DMS53 treated with DMSO at 0.1 percent for 48 hours (cell line): ENCODE measurements around the gene HNRNPK.
A peak's percentile ranks its signal among the peaks of the same experiment; 100 is the strongest.

Source experiments
- DNase-seq: peaks from one replicate; lab custom pipeline; 2025; ENCODE audit not compliant: unreplicated experiment; lab: John Stamatoyannopoulos, UW

Gene HNRNPK

DNA sequence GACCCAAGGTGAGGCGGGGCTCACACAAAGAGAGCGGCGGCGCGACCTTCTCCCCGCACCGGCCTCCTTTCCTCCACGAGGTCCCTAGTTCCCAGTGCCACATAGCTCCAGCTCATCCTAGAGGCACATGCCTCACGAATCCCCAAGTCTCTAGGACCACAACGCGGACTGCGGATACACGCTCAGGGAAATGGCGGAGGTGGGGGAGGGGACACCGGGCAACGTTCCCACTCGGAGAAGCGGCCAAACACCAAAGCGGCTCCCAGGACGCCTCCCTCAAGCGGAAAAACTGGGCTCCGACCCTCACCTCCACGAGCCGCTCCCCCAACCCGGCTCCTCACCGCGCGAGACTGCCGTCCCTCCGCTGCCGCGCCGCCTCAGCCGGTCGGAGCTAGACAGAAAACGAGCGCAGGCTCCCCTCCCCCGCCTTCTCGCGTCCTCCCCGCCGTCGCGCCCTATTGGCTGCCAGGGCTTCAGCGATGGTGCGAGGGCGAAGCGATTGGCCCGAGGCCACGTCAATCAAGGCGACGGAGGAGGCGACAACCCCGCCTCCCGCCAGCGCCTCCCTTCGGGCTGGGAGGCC lies at the start of gene HNRNPK:
Gene HNRNPK, minus strand, starts transcription at position 404 of the 583 bp plus-strand sequence. CDS start 1,963 bp downstream, outside the sequence.
- DNase-seq, result peak; percentile 87

DNA sequence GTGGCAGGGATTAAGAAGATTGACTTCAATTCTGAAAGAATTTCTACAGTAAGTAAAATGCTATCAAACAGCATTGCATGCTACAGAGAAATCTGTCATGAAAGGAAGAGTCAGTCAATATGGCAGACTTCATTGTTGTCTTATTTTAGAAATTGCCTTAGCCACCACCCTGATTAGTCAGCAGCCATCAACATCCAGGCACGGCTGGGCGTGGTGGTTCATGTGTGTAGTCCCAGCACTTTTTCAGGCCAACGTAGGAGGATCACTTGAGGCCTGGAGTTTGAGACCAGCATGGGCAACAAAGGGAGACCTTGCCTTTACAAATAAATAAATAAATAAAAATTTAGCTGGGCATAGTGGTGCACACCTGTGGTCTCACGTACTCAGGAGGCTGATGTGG lies 47.2 kb upstream of the HNRNPK start:
- no peak for DNase-seq

- no peak for DNase-seq
Measured at GRCh38 chr9:84024041-84024575, 44.1 kb upstream of the HNRNPK start.

GRCh38 chr9:84007662-84008061 lies 27.6 kb upstream of the HNRNPK start:
- DNase-seq, result no peak

DNA sequence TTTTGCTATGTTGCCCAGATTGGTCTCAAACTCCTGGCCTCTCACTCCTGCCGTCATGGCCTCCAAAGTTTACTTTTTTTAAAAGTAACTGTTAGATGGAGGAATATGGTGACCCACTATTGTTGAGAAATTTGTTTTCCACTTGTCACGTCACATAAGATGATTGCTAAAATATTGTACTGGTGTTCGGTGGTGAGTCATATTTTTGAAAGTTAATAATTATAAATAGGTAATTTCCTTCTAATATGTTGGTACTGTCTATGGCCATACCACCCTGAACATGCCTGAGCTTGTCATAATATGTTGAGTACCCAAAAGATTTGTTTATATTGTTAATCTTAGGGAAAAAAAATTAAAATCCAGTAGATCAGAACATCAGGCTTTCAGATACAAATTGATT lies 23.2 kb upstream of the HNRNPK start:
- DNase-seq, result no peak

DNA sequence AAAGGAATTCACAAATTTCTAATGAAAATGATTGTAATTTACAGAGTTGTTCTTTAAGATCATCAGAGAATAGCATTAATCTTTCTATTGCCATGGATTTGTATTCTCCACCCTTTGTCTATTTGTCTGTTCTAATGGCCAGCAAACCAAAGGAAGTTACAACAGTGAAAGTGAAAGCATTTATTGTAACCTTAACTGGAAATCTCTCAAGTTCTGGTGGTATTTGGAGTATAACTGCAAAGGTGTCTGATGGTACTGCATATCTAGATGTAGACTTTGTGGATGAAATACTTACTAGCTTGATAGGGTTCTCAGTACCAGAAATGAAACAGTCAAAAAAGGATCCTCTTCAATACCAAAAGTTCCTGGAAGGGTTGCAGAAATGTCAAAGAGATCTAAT lies 22.3 kb upstream of the HNRNPK start:
- DNase-seq, result no peak

DNA sequence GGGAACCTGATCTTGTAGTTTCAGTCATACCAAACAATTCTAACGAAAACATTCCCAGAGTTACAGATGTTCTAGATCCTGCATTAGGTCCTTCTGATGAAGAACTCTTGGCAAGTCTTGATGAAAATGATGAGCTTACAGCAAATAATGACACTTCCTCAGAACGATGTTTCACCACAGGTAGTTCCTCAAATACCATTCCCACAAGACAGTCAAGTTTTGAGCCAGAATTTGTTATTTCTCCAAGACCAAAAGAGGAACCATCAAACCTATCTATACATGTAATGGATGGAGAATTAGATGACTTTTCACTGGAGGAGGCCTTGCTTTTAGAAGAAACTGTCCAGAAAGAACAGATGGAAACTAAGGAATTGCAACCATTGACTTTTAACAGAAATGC lies 21.6 kb upstream of the HNRNPK start:
- no peak for DNase-seq

DNA sequence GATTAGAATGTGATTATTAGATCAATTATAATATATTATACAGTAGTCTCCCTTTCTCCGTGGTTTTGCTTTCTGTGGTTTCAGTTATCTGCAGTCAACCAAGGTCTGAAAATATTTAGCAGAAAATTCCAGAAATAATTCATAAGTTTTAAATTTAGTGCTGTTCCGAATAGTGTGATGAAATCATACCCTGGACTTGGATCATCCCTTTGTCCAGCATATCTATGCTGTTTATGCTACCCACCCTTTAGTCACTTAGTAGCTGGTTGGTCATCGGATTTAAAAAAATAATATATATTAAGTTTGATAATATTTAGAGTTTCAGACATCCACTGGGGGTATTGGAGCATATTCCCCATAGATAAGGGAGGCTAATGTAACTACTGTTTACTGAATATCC lies 20.2 kb upstream of the HNRNPK start:
- no peak for DNase-seq

- DNase-seq, result no peak
Measured at GRCh38 chr9:83999141-83999918, 19.3 kb upstream of the HNRNPK start.

GRCh38 chr9:83996126-83996525 lies 16.1 kb upstream of the HNRNPK start:
- no peak for DNase-seq

DNA sequence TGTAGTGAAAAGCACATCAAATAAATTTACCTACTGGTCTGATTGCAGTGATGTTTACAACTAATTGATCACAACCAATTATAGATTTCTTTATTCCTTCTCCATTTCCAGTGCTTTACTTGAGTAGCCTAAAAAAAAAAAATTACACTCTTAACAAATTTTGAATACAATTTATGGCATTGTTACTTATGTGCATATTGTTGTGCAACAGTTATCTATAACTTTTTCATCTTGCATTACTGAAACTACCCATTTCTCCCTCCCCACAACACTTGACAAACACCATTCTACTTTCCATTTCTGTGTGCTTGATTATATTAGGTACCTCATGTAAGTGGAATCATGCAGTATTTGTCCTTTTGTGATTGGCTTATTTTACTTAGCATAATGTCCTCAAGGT lies 12.9 kb upstream of the HNRNPK start:
- DNase-seq, result no peak

- peak; percentile 34 for DNase-seq
Measured at GRCh38 chr9:83992407-83992806, 12.4 kb upstream of the HNRNPK start.

DNA sequence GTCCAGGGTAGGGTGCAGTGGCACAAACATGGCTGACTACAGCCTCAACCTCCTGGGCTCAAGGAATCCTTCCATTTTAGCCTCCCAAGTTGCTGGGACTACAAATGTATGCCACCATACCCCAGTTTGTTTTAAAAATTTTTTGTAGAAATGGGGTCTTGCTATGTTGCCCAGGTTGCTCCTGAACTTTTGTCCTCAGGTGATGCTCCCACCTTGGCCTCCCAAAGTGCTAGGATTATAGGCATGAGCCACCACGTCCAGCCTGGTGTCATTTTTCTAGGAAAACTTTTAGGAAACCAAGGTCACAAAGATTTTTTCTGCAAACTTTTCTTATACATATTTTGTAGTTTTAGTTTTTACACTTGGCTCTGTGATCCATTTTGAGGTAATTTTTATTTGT lies 11.3 kb upstream of the HNRNPK start:
- DNase-seq, result no peak

DNA sequence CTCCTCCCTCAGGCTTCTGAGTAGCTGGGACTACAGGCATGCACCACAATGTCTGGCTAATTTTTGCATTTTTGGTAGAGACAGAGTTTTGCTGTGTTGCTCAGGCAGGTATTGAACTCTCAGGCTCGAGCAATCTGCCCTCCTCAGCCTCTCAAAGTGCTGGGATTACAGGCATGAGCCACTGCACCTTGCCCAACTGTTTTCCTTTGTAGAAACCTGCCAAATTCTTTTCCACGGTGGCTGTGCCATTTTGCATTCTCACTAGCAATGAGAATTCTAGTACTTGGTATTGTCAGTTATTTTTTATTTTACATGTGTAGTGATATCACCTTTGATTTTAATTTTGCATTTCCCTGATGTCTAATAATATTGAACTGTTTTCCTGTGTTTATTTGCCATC lies 8.4 kb upstream of the HNRNPK start:
- no peak for DNase-seq

GRCh38 chr9:83987402-83987791 lies 7.4 kb upstream of the HNRNPK start:
- DNase-seq, result no peak

DNA sequence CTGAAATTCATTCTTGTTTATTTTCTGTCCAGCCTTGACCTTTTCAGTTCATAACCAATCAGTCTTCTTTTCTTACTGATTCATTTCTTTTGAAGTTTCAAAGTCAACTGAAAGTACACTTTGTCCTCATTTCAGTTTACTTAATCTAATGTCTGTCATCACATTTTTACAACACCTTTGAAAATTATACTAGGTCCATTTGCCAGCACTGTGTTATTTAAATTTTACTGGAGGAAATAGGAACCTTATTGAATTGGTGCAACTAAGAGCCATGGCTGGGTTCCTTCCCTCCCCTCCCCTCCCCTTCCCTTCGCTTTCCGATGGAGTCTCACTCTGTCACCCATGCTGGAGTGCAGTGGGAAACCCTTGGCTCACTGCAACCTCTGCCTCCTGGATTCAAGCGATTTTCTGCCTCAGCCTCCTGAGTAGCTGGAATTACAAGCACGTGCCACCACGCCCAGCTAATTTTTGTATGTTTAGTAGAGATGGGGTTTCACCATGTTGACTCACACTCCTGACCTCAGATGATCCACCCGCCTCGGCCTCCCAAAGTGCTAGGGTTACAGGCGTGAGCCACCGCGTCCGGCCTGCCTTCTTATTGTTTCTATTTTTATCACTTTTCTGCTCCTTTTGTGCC lies 6.9 kb upstream of the HNRNPK start:
- no peak for DNase-seq

GRCh38 chr9:83986195-83986594 lies 6.2 kb upstream of the HNRNPK start:
- no peak for DNase-seq

DNA sequence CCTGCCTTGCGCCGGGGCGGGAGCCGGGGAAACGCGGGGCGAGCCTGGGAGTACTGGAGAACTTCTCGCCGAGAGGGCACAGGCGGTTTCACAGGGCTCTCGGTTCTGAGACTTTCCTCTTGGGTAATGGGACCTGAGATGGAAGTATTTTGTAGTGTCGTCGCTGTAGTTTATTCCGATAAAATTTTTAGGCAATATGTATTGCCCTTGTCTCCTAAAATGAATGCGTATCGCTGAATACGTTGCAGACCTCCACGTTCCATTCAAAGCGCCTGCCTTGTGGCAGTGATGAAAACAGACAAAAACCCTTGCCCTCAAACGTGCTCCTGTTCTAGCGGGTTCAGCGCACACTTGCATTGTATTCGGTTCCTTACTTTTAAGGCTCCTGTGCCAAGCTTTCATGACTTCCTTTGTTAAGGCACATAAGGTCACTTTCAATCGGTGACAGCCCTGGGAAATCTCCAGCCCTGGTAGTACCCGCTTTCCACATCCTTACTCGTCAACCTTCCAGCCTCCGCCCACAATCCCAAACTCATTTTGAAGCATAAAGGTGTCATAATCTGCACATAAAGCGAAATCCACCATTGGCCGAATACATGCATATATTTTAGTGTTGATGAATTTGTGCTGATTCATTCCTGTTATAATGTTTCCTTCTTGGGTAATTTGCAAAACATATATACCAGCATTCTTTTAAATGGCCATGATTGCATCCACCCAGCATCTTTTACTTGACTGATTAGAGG lies 1.3 kb upstream of the HNRNPK start:
- no peak for DNase-seq

- peak; percentile 87 for DNase-seq
Measured at GRCh38 chr9:83980395-83981125, 545 bp upstream of the HNRNPK start, which contains the start of gene RMI1. Gene RMI1 (plus strand): TSS chr9:83980805. CDS start chr9:84000987, 20,182 bp downstream.

GRCh38 chr9:83978992-83979811 lies 813 bp downstream of the HNRNPK start:
- DNase-seq, result peak; percentile 42
